Esophagus squamous epithelium (tissue), 5 donors: Measurements from ENCODE around the gene UNC5B. TPM values are rescaled to one million over a fixed set of nuclear protein-coding genes. Genes with fewer than 3 reads are reported as not detected.

ENCODE experiments used
- DNase-seq: peaks from one replicate; lab custom pipeline; 2025; lab: John Stamatoyannopoulos, UW
- H3K27ac ChIP-seq, 4 donors: fragments of 200-600 bp; sonication (generic); one replicate each; pipeline ENCODE4 v1.5.1; 2016 to 2019; ENCODE audit warnings: mild to moderate bottlenecking in 1 of 4
- H3K27me3 ChIP-seq, 4 donors: fragments of 200-600 bp; sonication (generic); 1 replicate in 3 of 4; 2 replicates in 1 of 4; pipeline versions ENCODE4 v1.5.1 to v1.6.0; 2017 to 2021; ENCODE audit warnings: antibody characterized with exemption in 1 of 4
- H3K36me3 ChIP-seq, 3 donors: fragments of 200-600 bp; sonication (generic); one replicate each; pipeline ENCODE4 v1.5.1; 2016 to 2019
- H3K4me1 ChIP-seq, 3 donors: fragments of 200-600 bp; sonication (generic); one replicate each; pipeline ENCODE4 v1.5.1; 2017 to 2019
- H3K4me3 ChIP-seq, 4 donors: fragments of 200-600 bp; sonication (generic); 1 replicate in 3 of 4; 2 replicates in 1 of 4; pipeline ENCODE4 v1.5.1; 2016 to 2019; ENCODE audit warnings: mild to moderate bottlenecking in 2 of 4, moderate library complexity in 1 of 4
- H3K9me3 ChIP-seq, 3 donors: fragments of 200-600 bp; sonication (generic); one replicate each; pipeline ENCODE4 v1.5.1; 2016 to 2019
- POLR2A ChIP-seq, 4 donors: fragments of 450-650 bp; IDR thresholded peaks; one replicate each; pipeline ENCODE4 v1.6.1; 2017; ENCODE audit warnings: antibody characterized with exemption in 4 of 4, mild to moderate bottlenecking in 4 of 4, moderate library complexity in 3 of 4
- WGBS, 2 donors: methylation state at CpG; one replicate each; pipeline ENCODE4 v1.1.5; 2018; 5-methylcytosine and 5-hydroxymethylcytosine counted together
- intact Hi-C: fragments of 100-400 bp; cut with DNase I; formaldehyde crosslinking; loops from one replicate; pipeline ENCODE4 v1.15.0; 2022
- total RNA-seq, 4 donors: library from RNA; depleted of rRNA; stranded (reverse); fragments of >200 nt; gene quantifications; one replicate each; pipeline ENCODE4 v1.1.0, GENCODE V29; 2016
- TF ChIP-seq, protein P1 (sequence below), 6 experiments: fragments of 450-650 bp in 4 of 6; fragments of 200-600 bp in 2 of 6; sonication (generic) in 2 of 6; IDR thresholded peaks; one replicate each; pipeline ENCODE4 v1.5.1; 2016 to 2019; ENCODE audit warnings: antibody characterized with exemption in 6 of 6, mild to moderate bottlenecking in 4 of 6, moderate library complexity in 4 of 6
- donor health status: DM: yes; HTN: yes; CAD: no.

The UNC5B gene
- total RNA-seq, 4 donors from 2014 or later = 18.9 to 48.1 (median 28.4) TPM

DNA sequence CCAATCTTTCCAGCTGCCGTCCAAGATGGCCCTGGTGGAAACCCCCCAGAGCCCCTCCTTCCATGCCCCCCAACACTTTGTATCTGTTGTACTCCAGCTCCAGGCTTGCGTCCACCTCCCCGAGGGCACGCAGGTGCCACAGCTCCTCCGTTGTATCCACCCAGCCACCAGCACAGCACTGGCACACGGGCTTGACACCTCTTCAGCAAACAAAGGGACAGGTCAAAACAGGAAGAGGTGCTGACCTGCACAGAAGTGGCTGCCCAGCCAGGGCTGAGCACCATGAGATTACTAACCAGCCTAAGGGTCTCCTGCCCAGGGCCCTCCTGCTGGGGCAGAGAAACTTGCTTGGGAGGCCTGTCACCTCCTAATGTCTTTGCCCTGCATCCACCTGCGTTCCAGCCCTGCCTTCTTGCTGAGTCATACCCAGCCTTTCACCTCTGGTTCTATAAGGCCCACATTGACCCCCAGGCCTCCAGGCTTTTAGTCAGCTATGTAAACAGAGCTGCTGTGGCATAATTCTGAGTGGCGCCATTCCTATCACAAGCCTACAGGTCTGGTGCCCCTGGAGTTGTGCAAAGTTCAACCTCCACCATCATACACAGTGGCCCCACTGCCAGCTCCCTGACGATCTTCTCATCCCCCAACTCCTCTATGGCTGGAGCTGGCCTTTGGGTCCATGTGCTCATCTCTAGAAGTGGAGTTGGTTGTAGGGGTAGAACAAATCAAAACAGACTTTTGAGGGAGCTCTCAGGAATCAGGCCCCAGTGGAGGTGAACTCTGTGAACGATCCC, 127.6 kb downstream of the UNC5B start:
- no peak overlapping the region for H3K27ac ChIP-seq
- no peak for DNase-seq
- no peaks in the 10 kb centered on the region for H3K27me3 ChIP-seq
- H3K36me3 ChIP-seq = peaks cover 0 to 23% (median 0%) of the 10 kb centered on the region in 3 donors
- H3K4me3 ChIP-seq = no peak overlapping the region
- no peaks in the 10 kb centered on the region for H3K9me3 ChIP-seq
- intact Hi-C loops = no loop called here
- no peak for TF ChIP-seq POLR2A (IDR thresholded peaks at IDR 0.05)
- TF ChIP-seq, protein P1, sequence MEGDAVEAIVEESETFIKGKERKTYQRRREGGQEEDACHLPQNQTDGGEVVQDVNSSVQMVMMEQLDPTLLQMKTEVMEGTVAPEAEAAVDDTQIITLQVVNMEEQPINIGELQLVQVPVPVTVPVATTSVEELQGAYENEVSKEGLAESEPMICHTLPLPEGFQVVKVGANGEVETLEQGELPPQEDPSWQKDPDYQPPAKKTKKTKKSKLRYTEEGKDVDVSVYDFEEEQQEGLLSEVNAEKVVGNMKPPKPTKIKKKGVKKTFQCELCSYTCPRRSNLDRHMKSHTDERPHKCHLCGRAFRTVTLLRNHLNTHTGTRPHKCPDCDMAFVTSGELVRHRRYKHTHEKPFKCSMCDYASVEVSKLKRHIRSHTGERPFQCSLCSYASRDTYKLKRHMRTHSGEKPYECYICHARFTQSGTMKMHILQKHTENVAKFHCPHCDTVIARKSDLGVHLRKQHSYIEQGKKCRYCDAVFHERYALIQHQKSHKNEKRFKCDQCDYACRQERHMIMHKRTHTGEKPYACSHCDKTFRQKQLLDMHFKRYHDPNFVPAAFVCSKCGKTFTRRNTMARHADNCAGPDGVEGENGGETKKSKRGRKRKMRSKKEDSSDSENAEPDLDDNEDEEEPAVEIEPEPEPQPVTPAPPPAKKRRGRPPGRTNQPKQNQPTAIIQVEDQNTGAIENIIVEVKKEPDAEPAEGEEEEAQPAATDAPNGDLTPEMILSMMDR (IDR thresholded peaks at IDR 0.05) = no peak
- WGBS, 2 donors = 71 to 89% methylated on average over 5 to 9 of the region's 10 CpGs
- H3K4me1 ChIP-seq = peaks cover 0 to 29% (median 6%) of the 10 kb centered on the region in 3 donors

DNA sequence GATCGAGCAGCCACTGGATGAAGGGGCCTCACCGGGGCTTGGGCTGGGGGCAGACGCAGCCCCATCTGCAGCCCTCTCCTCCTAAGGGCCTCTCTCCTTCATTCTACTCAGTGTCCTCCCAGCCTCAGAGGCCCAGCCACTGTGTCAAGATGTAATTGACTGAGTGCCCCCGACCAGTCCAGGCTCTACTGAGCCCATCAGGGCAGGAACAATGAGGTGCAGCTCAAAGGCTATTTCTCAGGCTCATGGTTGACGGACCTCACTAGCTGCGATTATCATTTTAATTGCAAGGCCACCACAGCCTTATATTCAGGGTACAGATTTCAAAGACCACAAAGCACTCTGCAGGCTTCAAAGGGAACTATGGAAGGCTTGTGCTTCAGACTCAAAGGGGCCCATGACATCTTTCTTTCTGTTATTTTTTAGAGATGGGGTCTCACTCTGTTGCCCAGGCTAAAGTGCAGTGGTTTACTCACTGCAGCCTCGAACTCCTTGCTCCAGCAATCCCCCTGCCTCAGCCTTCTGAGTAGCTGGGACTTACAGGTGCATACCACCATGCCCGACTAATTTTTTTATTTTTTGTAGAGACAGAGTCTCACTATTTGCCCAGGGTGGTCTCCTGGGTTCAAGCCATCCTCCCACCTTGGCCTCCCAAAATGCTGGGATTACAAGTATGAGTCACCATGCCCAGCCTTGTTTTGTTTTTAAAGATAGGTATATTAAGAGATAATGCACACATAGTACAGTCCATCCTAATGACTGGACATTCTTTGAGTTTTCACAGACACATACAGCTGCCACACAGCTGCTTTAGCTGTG, 130.4 kb downstream of the UNC5B start:
- 90 to 96% methylated on average over 7 to 8 of the region's 8 CpGs for WGBS, 2 donors
- H3K4me1 ChIP-seq = peaks cover 0 to 29% (median 6%) of the 10 kb centered on the region in 3 donors
- TF ChIP-seq, protein P1 (IDR thresholded peaks at IDR 0.05) = no peak
- no peak for TF ChIP-seq POLR2A (IDR thresholded peaks at IDR 0.05)
- intact Hi-C loops = no loop called here
- H3K27ac ChIP-seq = no peak overlapping the region
- H3K27me3 ChIP-seq = no peaks in the 10 kb centered on the region
- H3K36me3 ChIP-seq = peaks cover 0 to 23% (median 0%) of the 10 kb centered on the region in 3 donors
- DNase-seq = no peak
- no peak overlapping the region for H3K4me3 ChIP-seq
- no peaks in the 10 kb centered on the region for H3K9me3 ChIP-seq

DNA sequence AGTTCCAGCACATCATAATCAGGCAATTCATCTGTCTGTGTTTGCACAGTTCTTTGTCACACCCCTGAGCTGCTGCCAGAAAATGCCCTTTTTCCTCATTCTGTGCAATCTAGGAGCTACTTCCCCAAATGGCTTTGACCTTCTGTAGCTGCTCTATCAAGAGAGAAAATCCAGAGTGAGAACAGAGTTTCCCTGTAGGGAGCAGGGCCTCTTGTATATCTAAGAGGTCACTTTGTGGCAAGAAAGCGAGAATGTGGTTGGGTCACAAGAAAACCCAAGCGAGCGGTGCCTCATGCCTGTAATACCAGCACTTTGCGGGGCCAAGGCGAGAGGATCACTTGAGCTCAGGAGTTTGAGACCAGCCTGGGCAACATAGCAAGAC, 131.0 kb downstream of the UNC5B start:
- intact Hi-C loops = no loop called here
- H3K4me1 ChIP-seq = peaks cover 0 to 29% (median 6%) of the 10 kb centered on the region in 3 donors
- TF ChIP-seq POLR2A (IDR thresholded peaks at IDR 0.05) = no peak
- TF ChIP-seq, protein P1 (IDR thresholded peaks at IDR 0.05) = no peak
- no peak overlapping the region for H3K27ac ChIP-seq
- no peaks in the 10 kb centered on the region for H3K9me3 ChIP-seq
- peaks cover 0 to 18% (median 0%) of the 10 kb centered on the region in 3 donors for H3K36me3 ChIP-seq
- no peak overlapping the region for H3K4me3 ChIP-seq
- 75 to 92% methylated on average over 5 of the region's 5 CpGs for WGBS, 2 donors
- DNase-seq = no peak
- H3K27me3 ChIP-seq = no peaks in the 10 kb centered on the region

DNA sequence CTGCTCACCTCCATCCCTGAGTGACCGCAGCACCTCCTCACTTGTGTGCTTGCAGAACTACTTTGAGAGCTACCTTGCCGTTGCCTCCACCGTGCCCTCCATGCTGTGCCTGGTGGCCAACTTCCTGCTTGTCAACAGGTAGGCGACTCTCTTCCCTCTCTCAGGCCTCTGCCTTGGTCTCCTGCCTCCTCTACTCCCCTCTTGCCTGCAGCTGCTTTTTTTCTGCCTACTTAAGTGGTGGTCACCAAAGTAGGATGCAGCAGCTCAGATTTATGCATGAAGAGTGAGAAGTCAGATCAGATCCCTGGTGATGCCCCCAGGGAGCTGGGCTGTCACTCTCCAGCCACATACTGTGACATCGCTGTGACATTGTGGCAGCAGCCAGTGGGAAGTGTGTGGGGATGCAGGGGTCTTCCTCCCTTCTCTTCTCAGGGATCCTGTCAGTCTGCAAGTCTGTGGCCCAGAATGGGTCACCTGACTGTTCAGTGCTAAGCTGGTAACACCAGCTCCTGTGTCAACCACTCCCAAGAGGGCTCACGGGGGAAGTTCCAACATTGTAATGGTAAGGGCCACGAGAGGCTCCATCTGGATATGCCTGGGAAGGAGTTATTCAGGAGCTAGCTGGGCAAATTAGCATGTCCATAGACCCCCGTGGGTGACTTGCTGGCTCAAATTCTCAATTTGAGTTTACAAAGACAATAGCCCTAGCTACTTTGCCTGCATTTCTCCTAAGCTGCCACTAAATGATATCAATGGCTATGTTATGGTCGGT, 132.0 kb downstream of the UNC5B start:
- no peaks in the 10 kb centered on the region for H3K9me3 ChIP-seq
- no peak for TF ChIP-seq POLR2A (IDR thresholded peaks at IDR 0.05)
- TF ChIP-seq, protein P1 (IDR thresholded peaks at IDR 0.05) = no peak
- no peaks in the 10 kb centered on the region for H3K27me3 ChIP-seq
- H3K27ac ChIP-seq = no peak overlapping the region
- H3K36me3 ChIP-seq = peaks cover 0 to 8% (median 0%) of the 10 kb centered on the region in 3 donors
- no peak for DNase-seq
- intact Hi-C loops = no loop called here
- 78 to 87% methylated on average over 8 to 9 of the region's 9 CpGs for WGBS, 2 donors
- peaks cover 0 to 29% (median 6%) of the 10 kb centered on the region in 3 donors for H3K4me1 ChIP-seq
- H3K4me3 ChIP-seq = no peak overlapping the region
